Measurements from ENCODE around the gene TUBB4A. TPM values are rescaled to one million over a fixed set of nuclear protein-coding genes. Genes with fewer than 3 reads are reported as not detected.

Gene TUBB4A
- total and polyA plus RNA-seq, 9 of the 15 experiments (the other 6 are each of a cell fraction or from before 2014, with no cell fraction given), result 0.14 to 7.0 (median 0.75) TPM

DNA sequence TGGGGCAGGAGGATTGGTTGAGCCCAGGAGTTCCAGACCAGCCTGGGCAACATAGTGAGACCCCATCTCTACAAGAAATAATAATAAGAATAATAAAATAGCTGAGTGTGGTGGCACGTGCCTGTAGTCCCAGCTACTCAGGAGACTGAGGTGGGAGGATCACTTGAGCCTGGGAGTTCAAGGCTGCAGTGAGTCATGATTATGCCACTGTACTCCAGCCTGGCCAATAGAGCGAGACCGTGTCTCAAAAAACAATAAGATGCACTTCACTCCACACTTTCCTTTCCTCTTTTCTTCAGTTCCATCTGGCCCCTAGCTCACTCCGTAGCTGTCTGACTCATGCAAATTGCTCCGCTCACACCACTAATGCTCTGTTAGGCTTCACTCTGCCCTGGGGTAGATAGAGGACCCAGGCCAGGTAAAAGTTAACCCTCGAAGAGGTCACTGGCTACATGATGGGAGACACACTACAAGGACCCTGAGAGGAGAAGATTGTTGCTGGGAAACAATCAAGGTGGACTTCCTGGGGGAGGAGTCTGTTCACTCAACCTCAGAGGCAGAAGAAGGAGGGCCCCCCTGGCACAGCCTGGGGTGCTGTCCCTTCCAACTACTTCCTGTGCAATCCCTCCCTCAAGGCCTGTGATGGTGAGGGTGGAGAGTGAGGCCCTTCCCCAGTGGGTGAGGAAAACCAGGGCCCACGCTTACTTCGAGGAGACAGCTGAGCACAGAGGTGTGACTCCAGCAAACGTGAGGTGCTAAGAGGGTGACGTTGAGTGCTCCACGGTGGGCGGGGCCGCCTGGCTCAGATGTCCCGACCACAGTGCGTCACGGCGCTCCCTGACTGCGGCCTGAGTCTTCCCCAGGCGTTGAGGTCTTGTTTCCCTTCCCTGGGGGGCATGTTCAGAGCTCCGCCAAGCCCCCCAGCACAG is 19.9 kb upstream of the TUBB4A start (continued):
- TF ChIP-seq, protein P1, sequence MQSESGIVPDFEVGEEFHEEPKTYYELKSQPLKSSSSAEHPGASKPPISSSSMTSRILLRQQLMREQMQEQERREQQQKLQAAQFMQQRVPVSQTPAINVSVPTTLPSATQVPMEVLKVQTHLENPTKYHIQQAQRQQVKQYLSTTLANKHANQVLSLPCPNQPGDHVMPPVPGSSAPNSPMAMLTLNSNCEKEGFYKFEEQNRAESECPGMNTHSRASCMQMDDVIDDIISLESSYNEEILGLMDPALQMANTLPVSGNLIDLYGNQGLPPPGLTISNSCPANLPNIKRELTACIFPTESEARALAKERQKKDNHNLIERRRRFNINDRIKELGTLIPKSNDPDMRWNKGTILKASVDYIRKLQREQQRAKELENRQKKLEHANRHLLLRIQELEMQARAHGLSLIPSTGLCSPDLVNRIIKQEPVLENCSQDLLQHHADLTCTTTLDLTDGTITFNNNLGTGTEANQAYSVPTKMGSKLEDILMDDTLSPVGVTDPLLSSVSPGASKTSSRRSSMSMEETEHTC (IDR thresholded peaks at IDR 0.05), result no peak
- peak; percentile 56; the same call in 1 of the 2 replicates for TF ChIP-seq ATF7 (IDR thresholded peaks at IDR 0.05)
- no peak for TF ChIP-seq ZNF12 (CRISPR knock-in tag; IDR thresholded peaks at IDR 0.05)
- peak; percentile 87 for TF ChIP-seq CREM (IDR thresholded peaks at IDR 0.05; ENCODE audit: low read depth)
- TF ChIP-seq, protein P2, sequence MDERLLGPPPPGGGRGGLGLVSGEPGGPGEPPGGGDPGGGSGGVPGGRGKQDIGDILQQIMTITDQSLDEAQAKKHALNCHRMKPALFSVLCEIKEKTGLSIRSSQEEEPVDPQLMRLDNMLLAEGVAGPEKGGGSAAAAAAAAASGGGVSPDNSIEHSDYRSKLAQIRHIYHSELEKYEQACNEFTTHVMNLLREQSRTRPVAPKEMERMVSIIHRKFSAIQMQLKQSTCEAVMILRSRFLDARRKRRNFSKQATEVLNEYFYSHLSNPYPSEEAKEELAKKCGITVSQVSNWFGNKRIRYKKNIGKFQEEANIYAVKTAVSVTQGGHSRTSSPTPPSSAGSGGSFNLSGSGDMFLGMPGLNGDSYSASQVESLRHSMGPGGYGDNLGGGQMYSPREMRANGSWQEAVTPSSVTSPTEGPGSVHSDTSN (CRISPR knock-in tag; IDR thresholded peaks at IDR 0.05; ENCODE audit: low read depth), result no peak
- TF ChIP-seq, protein P2 (tag; conservative IDR thresholded peaks at IDR 0.05; ENCODE audit: low read depth), result no peak
- no peak for TF ChIP-seq ZNF311 (CRISPR knock-in tag; IDR thresholded peaks at IDR 0.05)
- no peak for TF ChIP-seq MTA2 (IDR thresholded peaks at IDR 0.05; ENCODE audit: low read depth)
- no peak for TF ChIP-seq ZNF197 (CRISPR knock-in tag; IDR thresholded peaks at IDR 0.05; ENCODE audit: low read depth)
- TF ChIP-seq KHSRP (IDR thresholded peaks at IDR 0.05), result no peak
- no peak for TF ChIP-seq CBX8 (IDR thresholded peaks at IDR 0.05; ENCODE audit: borderline replicate concordance, extremely low read depth, low read depth, low read length, poor library complexity, severe bottlenecking)
- no peak for TF ChIP-seq ZNF586 (CRISPR knock-in tag; conservative IDR thresholded peaks at IDR 0.05)
- no peak for TF ChIP-seq ZNF3 (CRISPR knock-in tag; IDR thresholded peaks at IDR 0.05)
- TF ChIP-seq RFX5 (IDR thresholded peaks at IDR 0.05; ENCODE audit: low read depth, low read length), result no peak
- no peak for TF ChIP-seq KLF16 (IDR thresholded peaks at IDR 0.05)
- TF ChIP-seq ELF2 (CRISPR knock-in tag; IDR thresholded peaks at IDR 0.05), result no peak
